GM19467 (cell line): ENCODE results near the gene ZNF765.
"Not testable (repeated sequence)": the region's sequence is repeated elsewhere in the genome, so short reads cannot be mapped to it uniquely, and the experiment has no call there.

Experiments
- ATAC-seq: cut with Tn5 transposase; IDR thresholded peaks from one replicate; pipeline ENCODE4 v1.9.1; 2021; ENCODE audit warnings: mild to moderate bottlenecking, moderate library complexity; ENCODE audit not compliant: unreplicated experiment

ZNF765 gene

DNA sequence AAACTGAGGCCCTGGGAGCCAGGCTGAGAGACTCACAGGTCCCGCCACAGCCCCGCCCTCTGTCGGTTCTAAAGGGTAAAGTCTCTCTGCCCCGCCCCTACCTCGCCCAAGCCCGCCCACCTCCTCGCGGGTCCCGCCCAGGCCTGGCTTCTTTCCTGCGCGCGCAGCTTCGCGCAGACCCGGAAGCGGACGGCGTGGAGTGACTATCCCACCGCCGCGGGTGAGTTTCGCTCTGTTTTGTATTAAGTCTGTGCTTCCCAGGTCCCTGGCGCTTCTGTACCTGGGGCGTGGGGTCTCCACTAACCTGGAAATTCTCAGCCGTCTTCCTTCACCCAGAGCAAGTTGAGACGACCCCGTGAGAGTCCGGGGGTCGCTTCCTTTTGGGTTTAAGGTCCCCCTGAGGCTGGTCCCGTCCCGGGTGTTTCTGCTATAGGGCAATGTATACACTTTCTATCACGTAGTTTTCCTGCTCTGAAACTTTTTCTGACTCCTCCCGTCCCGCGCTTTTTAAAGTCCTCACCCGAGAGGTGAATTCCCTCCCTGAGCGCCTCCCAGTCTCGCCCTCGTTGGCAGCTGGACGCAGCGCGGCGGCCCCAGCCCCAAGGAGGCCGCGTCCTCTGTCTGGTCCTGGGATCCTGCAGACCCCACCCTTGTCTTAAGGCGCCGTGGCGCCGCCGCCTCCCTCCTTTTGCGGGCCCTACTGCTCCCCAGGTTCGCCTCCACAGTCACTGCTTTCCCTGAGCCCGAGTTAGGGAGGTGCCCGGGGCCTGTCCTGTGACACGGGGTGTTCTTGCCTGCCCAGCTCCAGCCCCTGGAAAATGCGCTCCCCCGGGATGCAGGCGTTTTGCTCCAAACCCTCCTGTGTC is at the start of gene ZNF765:
Gene ZNF765 (plus strand): TSS at position 176 of the 866 bp plus-strand sequence. CDS start 2,867 bp downstream, outside the sequence.
- peak; percentile 93 for ATAC-seq

DNA sequence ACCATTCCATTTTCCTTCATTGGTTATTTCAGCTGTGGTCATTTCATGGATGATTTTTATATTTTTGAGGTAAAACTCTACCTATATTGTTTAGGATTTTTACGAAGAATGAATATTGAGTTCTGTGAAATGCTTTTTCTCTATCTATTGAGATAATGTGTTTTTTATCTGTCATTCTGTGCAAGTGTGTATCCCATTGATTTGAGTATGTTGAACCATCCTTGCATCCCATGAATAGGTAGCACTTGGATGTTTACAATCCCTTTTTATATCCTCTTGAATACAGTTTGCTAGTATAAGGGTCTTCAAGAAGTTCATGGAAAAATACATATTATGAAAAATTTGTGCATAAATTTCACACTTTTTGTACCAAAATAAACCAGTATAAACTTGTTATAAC is 39.2 kb upstream of the ZNF765 start:
- no peak for ATAC-seq

DNA sequence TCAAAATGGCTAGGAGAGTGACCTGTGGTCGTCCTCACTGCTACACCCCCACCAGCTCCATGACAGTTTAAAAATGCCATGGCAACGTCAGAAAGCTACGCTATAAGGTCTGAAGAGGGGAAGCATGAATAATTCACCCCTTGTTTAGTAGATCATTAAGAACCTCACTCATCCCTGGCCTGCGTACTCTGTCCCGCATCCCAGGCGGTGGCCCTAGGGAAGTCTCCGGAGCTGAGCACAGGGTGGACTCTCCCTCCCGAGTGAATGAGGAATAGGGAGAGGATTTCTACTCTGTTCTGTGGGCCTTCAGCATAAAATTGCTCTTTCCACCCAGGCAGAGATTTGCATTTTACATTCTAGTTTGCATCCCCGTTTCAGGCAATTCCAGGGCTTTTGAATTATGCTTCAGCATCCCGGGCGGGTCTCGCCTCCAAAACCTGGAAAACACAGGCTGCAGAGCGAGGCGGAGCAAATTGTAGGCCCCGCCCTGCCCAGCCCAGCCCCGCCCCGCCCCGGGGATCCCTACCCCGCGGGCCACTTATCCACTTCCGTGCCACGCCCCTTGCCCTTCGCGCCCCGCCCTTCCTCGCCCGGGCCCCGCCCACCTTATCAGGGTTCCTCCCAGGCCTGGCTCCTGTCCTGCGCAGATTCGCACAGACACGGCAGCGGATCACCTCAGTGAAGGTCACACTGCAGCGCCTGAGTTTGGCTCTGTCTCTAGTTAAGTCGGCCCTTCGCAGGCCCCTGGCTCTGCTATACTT is 36.9 kb upstream of the ZNF765 start:
- ATAC-seq = no peak

DNA sequence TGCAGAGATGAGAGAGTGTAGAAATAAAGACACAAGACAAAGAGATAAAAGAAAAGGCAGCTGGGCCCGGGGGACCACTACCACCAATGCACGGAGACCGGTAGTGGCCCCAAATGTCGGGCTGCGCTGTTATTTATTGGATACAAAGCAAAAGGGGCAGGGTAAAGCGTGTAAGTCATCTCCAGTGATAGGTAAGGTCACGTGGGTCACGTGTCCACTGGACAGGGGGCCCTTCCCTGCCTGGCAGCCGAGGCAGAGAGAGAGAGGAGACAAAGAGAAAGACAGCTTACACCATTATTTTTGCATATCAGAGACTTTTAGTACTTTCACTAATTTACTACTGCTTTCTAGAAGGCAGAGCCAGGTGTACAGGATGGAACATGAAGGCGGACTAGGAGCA is 34.9 kb upstream of the ZNF765 start:
- ATAC-seq = not testable (repeated sequence)

DNA sequence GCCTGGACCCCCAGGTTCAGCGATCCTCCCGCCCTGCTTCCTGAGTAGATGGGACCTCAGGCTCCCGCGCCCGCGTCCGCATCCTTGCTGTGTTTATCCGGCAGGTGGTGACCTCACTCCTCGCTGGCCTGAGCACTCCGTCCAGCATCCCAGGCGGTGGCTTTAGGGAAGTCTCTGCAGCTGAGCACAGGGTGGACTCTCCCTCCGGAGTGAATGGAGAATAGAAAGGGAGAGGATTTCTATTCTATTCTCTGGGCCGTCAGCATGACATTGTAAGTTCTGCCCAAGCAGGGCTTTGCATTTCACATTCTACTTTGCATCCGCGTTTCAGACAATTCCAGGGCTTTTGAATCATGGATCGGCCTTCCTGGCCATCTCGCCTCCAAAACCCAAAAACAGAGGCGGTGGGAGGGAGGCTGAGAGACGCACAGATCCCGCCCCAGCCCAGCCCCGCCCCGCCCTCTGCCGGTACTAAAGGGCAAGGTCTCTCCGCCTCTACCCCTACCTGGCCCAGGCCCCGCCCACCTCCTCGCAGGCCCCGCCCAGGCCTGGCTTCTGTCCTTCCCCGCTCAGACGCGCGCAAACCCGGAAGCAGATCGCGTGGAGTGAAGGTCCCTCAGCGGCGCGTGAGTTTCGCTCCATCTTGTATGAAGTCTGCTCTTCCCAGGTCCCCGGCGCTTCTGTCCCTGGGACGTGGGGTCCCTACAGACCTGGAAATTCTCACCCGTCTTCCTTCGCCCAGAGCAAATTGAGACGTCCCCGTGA is 29.6 kb upstream of the ZNF765 start, which contains the start of gene ZNF525:
Gene ZNF525 (plus strand): TSS at position 572 of the 765 bp plus-strand sequence. CDS start 6,577 bp downstream, outside the sequence.
- ATAC-seq = peak; percentile 99

DNA sequence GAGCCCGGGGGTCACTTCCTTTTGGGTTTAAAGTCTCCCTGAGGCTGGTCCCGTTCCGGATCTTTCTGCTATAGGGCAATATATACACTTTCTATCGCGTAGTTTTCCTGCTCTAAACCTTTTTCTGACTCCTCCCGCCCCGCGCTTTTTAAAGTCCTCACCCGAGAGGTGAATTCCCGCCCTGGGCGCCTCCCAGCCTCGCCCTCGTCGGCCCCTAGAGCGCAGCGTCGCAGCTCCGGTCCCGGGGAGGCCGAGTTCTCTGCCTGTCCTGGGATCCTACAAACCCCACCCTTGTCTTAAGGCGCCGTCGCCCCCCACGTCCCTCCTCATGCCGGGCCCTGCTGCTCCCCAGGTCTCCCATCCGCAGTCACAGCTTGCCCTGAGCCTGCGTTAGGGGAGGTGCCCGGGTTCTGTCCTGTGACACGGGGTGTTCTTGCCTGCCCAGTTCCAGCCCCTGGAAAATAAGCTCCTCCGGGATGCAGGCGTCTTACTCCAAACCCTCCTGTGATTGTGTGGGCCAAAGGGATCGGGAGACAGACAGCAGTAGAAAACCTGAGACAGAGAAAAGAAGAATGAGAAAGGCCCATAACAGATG is 29.0 kb upstream of the ZNF765 start:
- ATAC-seq = peak; percentile 39

DNA sequence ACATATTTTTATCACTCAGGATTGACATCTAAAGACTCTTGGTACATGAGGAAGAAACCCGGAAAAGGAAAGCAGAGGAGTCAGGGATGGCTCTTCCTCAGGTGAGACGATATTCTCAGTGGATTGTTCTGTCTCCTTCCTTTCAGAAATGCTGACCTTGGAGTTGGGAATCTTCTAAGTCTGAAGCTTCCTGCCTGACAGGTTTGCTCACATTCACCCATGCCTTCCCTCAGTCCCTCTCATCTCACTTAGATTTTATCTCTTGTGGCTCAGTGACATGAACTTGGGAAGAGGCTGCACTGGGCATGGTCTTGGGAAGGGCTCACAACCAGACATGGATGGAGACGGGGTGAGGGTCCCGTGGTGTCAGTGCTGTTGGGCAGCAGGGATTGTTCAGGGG is 22.8 kb upstream of the ZNF765 start:
- no peak for ATAC-seq

DNA sequence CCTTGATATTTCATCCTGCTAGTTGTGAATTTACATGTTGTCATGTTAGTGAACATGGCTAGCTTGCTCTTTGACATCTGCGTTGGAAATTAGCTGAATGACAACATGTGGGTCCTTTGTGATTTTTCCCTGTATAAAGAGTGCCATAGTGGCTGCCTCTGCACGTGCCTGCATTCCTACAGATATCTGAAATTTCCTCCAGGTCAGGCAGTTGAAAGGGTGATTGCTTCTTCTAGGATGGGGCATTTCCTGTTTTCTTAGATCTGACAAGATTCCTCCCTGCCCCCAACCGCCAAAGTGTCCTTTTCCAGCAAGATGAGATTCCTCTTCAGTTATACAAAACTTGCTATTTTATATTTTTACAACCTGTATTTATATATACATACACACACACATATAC is 20.7 kb upstream of the ZNF765 start:
- no peak for ATAC-seq

DNA sequence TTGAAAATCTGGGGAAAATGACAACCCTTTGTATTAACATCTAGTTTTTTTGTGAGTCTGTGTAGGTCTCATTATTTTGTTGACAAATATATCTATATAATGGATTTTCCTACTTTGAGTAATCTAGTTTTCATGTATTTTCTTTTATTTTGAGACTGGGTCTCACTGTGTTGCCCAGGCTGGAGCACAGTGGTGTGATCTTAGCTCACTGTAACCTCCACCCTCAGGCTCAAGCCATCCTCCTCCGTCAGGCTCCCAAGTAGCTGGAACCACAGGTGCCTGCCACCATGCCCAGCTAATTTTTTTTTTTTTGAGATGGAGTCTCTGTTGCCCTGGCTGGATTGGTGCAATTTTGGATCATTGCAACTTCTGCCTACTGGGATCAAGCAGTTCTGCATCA is 20.2 kb upstream of the ZNF765 start:
- no peak for ATAC-seq

DNA sequence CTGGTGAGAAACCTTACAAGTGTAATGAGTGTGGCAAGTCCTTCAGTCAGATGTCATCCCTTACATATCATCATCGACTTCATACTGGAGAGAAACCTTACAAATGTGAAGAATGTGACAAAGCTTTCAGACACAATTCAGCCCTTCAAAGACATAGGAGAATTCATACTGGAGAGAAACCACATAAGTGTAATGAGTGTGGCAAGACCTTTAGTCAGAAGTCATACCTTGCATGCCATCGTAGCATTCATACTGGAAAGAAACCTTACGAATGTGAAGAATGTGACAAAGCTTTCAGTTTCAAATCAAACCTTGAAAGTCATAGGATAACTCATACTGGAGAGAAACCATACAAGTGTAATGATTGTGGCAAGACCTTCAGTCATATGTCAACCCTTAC is 13.6 kb upstream of the ZNF765 start:
- ATAC-seq = no peak

DNA sequence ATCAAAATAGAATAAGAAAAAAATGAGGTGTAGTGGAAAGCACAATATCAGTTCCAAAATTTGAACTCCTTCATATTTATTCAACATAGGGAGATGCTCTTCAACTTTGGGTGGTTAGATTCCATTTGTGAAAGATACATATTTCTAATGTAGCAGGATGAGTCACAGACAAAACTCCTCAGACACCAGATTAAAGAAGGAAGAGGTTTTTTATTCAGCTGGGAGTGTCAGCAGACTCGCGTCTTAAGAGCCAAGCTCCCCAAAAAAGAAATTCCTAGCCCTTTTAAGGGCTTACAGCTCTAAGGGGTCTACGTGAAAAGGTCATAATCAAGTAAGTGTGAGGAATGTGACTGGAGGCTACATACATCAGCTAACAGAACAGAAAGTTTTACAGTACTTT is 6.8 kb upstream of the ZNF765 start:
- no peak for ATAC-seq

DNA sequence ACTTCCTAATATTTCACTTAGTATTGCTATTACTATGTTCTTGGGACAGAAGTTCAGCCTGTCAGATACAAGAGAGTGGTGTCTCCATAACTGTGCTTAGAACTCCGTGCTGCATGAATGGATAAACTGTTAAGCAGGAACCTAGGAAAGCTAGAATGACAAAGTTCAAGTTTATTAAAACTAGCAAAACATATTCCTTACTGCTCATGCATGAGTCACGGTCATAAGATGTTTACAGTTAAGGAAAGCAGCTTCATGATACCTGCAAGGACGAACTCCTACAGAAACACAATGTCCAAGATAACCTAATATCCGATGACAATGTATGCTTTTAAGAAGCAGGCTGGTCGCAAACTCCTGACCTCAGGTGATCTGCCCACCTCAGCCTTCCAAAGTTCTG is 6.0 kb upstream of the ZNF765 start:
- no peak for ATAC-seq

DNA sequence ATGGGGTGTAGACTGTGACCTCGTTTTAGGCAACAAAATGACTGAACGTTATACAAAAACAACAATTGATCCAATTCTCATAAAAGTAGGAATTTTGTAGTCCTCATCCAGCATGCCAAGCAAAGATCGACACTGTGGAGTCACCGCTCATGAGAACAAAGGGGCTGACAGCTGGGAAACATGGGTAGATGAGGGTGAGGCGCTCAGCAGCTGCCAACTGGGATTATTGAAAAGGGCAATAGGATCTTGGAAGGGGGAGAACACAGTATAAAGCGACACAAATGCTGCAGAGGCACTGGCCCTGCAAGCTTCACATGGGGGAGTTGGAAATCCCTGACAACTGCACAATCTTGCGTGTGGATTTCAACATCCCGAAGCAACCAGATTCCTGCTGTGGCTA is 5.4 kb upstream of the ZNF765 start:
- ATAC-seq = no peak

DNA sequence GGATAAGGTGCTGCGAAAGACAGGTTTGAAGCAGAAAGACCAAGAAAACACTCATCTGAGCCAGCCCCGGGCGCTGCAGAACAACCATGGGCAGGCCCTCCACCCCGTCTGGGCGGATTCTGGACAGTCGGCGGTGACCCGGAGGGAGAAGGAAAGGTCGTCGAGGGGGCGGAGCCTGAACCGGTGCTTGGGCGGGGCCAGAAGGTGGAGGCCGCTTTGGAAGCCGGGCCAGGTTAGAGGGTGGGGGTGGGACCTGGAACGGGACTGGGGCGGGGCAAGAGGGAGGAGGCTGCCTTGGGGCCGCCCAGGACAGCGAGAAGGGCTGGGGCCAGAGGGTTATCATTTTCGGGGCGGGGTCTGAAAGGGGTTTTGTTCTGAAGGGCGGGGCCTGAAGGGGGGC is 5.0 kb upstream of the ZNF765 start:
- no peak for ATAC-seq

DNA sequence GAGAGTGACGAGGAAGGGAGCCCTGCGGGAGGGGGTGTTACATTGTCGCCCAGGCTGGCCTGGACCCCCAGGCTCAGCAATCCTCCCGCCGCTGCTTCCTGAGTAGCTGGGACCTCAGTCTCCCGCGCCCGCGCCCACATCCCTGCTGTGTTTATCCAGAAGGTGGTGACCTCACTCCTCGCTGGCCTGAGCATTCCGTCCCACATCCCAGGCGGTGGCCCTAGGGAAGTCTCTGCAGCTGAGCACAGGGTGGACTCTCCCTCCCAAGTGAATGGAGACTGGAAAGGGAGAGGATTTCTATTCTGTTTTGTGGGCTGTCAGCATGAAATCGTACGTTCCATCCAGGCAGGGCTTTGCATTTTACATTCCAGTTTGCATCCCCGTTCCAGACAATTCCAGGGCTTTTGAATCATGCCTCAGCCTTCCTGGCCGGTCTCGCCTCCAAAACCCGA is 401 bp upstream of the ZNF765 start:
- ATAC-seq = no peak

DNA sequence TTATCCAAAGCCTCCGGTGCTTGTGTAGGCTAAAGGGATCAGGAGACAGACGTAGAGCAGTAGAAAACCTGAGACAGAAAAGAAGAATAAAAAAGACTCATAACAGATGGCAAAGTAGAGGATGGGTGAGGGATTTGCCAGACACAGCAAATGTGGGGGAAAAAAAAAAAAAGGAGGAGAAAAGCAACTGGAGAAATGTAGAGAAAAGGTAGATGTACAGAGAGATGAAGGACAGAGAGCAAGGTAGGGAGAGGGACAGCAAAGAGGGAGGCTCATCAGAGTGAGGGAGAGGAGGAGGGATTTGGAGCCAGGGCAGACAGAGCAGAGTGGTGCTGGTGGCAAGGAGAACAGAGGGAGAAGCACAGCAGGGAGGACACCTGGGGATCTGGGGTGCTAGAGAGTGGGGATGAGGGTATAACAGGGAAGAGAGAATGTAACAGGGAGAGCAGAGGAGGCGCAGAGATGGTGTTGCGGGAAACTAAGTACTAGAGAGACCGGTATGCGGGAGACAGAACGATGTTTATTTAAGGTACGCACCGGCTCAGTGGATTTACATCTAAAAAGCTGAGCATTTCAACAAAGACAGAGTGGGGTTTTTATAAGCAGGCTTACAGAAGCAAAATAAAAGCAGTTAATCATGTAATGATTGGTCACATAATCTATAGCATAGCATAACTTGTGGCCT is 1.0 kb downstream of the ZNF765 start:
- ATAC-seq = not testable (repeated sequence)

DNA sequence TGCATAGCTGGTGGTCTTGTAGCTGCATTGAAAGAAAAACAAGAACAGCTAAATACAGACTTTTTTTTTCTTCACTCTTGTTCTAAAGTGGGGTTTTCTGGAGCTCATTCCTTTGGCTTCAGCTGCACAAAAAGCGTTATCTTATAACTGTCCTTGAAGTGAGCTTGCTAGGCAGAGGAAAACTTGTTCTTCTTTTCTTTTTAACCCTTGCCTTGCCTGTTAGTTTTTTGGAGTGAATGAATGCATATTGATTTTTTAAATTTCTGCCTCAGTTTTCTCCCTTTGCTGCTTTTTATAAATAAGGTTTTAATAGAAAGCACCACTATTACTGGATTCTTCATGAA is 1.5 kb downstream of the ZNF765 start:
- ATAC-seq = no peak

DNA sequence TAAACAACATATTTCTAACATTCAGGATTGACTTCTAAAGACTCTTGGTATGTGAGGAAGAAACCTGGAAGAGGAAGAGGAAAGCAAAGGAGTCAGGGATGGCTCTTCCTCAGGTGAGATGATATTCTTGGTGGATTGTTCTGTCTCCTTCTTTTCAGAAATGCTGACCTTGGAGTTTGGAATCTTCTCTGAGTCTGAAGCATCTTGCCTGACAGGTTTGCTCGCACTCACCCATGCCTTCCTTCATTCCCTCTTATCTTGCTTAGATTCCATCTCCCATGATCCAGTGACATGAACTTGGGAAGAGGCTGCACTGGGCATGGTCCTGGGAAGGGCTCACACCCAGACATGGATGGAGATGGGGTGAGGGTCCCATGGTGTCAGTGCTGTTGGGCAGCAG is 3.0 kb downstream of the ZNF765 start:
- not testable (repeated sequence) for ATAC-seq

DNA sequence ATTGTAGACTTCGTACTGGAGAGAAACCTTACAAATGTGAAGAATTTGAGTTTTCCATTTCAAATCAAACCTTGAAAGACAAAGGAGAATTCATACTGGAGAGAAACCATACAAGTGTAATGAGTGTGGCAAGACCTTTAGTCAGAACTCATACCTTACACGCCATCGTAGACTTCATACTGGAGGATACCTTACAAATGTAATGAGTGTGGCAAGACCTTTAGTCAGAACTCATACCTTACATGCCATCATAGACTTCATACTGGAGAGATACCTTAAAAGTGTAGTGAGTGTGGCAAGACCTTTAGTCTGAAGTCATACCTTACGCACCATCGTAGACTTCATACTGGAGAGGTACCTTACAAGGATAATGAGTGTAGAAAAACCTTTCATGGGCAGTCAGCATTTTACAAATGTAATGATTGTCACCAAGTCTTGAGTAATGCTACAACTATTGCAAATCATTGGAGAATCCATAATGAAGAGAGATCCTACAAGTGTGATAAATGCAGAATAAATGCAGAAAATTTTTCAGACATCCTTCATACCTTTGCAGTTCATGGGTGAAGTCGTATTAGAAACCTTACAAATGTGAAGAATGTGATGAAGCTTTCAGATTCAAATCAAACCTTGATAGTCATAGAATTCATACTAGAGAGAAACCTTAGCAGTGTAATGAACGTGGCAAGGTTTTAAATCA is 14.7 kb downstream of the ZNF765 start:
- ATAC-seq = no peak
